Activated T-cell treated with anti-CD3 and anti-CD28 coated beads, Interleukin-2, amount 50 U/mL, for 72 hours (primary cell): ENCODE measurements around the gene RNF144A. TPM values are rescaled to one million over a fixed set of nuclear protein-coding genes. Genes with fewer than 3 reads are reported as not detected.

Experiments
- ATAC-seq, 2 donors: fragments of 150-1000 bp; cut with Tn5 transposase; replicated peaks in 1 of 2; 2 replicates each; pipeline ENCODE4 v1.10.0; 2021; ENCODE audit warnings: moderate library complexity in 2 of 2, mild to moderate bottlenecking in 1 of 2
- DNase-seq, 2 donors: peaks; one replicate each; pipeline ENCODE4 v3.0.0; 2021 to 2022; ENCODE audit warnings: mixed read lengths in 1 of 2
- H3K27ac Mint-ChIP-seq: one replicate; pipeline ENCODE4 v1.8.0; 2022; ENCODE audit warnings: mild to moderate bottlenecking, moderate library complexity, mixed read lengths
- H3K27me3 Mint-ChIP-seq: one replicate; pipeline ENCODE4 v1.8.0; 2022; ENCODE audit warnings: low read depth, mixed read lengths
- H3K36me3 Mint-ChIP-seq, 2 donors: one replicate each; pipeline ENCODE4 v1.8.0; 2022; ENCODE audit warnings: mixed read lengths in 2 of 2, mild to moderate bottlenecking in 1 of 2; ENCODE audit not compliant: insufficient read depth in 2 of 2
- H3K4me1 Mint-ChIP-seq: one replicate; pipeline ENCODE4 v1.8.0; 2022; ENCODE audit warnings: low read depth, mixed read lengths
- H3K4me3 Mint-ChIP-seq, 2 donors: one replicate each; pipeline ENCODE4 v1.8.0; 2022; ENCODE audit warnings: mild to moderate bottlenecking in 2 of 2, mixed read lengths in 2 of 2, moderate library complexity in 2 of 2
- H3K9me3 Mint-ChIP-seq, 2 donors: one replicate each; pipeline ENCODE4 v1.8.0; 2022; ENCODE audit warnings: mixed read lengths in 2 of 2
- total RNA-seq, 2 donors: library from RNA; stranded (reverse); gene quantifications; one replicate each; pipeline ENCODE4 v1.2.3, GENCODE V29; 2022

Gene RNF144A
- total RNA-seq, 2 donors from 2014 or later = 52.1 to 73.9 TPM

DNA sequence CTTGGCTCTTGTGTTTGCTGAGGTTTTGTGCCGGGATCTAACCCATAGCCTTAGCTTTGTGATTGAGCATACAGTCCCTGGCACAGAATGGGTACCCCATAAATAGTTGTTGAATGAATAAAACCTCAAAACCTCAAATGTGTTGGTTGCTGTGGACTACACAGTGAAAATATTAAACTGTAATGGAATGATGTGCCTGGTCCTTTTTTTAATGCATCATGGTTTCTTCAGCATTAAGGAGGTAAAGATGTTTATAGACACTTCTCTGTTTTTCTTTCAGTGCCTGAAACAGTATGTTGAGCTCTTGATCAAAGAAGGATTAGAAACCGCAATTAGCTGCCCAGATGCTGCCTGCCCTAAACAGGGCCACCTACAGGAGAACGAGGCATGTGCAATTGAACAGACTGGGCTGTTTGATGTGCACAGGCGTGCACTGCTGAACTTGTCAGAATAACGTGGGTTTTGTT is 97.0 kb downstream of the RNF144A start:
- ATAC-seq (no peak), DNase-seq (peak in 1 of 2 donors; percentile 8)
- Mint-ChIP-seq H3K4me3 (peak overlapping the region in 1 of 2 donors; percentile 58), H3K9me3 (no peaks in the 10 kb centered on the region), H3K4me1 (peaks cover 33% of the 10 kb centered on the region), H3K27ac (peak overlapping the region; percentile 80), H3K27me3 (no peaks in the 10 kb centered on the region), H3K36me3 (peaks cover 0 to 7% of the 10 kb centered on the region in 2 donors)

DNA sequence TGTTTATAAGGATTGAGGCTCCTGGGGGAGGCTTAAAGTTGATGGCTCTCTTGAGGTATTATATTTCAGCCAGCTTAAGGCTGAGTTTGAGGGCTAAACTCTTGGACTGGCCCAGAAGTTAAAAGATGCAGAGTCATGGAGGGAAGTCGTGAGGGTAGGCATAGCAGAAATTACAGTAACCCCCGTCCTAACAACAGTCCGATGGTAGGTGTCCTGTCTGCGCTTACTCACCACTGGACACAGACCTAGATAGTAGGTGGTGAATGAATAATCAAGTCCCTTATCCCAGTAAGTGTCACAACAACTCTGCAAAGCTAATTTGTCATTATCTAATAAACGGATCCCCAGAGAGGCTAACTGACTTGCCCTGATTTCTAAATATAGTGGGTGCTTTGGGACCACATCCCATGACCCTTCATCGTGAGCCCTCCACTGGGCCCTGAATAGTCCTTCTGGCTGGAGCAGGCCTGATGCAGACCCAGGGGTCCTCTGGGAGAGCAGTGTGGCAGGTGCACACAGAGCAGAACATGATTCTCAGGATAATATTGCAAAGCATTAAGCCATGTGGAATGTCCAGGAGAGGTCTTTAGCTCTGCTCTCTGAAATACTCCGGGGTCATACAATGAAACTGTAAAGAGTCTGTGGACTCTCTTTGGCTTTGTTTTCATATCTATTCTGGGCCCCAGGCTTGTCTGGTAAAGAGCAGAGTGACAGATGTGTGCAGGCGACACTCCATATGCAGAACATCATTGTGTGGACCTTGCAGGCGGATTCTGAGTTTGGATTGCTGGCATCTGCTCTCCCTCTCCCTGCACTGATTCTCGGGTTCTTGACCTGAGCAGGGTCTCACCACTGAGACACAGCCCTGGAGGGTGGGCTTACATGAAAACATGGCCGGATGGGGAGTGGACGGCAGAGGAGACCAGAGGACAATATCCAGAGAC is 98.1 kb downstream of the RNF144A start:
- no peak for ATAC-seq
- peak overlapping the region; percentile 80 for H3K27ac Mint-ChIP-seq

DNA sequence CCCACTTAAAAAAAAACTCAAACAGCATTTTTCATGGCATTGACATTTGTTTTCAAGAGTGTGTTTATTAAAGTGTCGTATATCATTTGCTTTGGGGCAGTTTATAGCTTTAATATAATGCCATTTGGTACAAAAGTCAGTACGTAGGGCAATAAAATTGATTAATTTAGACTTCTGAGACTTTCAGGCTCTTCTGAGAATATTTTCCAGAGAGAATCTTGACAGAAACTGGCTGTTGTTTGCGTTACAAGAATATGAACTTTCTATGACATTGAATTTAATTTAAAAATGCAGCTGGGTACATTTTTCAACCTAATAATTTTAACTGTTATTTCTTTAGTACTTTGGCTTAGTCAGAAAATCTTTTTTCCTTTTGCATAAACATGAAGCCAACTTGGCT is 98.9 kb downstream of the RNF144A start:
- ATAC-seq = no peak
- Mint-ChIP-seq H3K36me3 (peaks cover 0 to 9% of the 10 kb centered on the region in 2 donors), H3K4me1 (peaks cover 33% of the 10 kb centered on the region), H3K9me3 (no peaks in the 10 kb centered on the region), H3K27ac (no peak overlapping the region), H3K4me3 (no peak overlapping the region), H3K27me3 (no peaks in the 10 kb centered on the region)
- no peak for DNase-seq

More for the DNA sequence above, 98.1 kb downstream of the RNF144A start:
- H3K4me1 Mint-ChIP-seq = peaks cover 33% of the 10 kb centered on the region
- H3K9me3 Mint-ChIP-seq = no peaks in the 10 kb centered on the region
- H3K27me3 Mint-ChIP-seq = no peaks in the 10 kb centered on the region
- DNase-seq = no peak
- no peak overlapping the region for H3K4me3 Mint-ChIP-seq
- H3K36me3 Mint-ChIP-seq = peaks cover 0 to 7% of the 10 kb centered on the region in 2 donors

- Mint-ChIP-seq H3K27me3 (no peaks in the 10 kb centered on the region), H3K36me3 (peaks cover 0 to 13% of the 10 kb centered on the region in 2 donors), H3K4me3 (no peak overlapping the region), H3K27ac (no peak overlapping the region), H3K4me1 (peaks cover 29% of the 10 kb centered on the region), H3K9me3 (no peaks in the 10 kb centered on the region)
- ATAC-seq (no peak), DNase-seq (no peak)
Observed at GRCh38 chr2:7016601-7017211, 99.5 kb downstream of the RNF144A start.

- Mint-ChIP-seq H3K9me3 (no peaks in the 10 kb centered on the region), H3K27ac (no peak overlapping the region), H3K4me3 (no peak overlapping the region), H3K27me3 (no peaks in the 10 kb centered on the region), H3K36me3 (peaks cover 0 to 19% of the 10 kb centered on the region in 2 donors), H3K4me1 (peaks cover 22% of the 10 kb centered on the region)
- ATAC-seq (no peak), DNase-seq (no peak)
Observed at GRCh38 chr2:7017671-7018281, 100.6 kb downstream of the RNF144A start.

DNA sequence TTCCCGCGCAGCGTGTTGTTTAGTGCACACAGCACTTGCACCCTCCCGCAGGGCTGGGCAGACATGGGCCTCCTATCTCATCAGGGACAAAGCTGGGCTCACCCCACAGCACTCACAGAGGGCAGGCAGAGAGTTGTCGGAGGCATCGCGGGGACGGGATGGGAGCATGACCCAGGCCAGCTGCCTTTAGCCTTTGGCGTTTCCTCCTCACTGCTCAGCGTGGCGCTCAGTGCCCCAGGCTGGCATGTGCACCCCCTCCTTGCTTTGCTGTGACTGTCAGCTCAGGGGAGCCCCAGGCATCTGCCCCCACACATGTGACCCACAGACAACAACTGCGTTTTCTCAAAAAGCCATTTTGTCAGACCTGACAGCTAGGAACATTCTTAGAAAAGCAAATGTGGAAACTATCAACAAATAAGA is 101.1 kb downstream of the RNF144A start:
- ATAC-seq = no peak
- Mint-ChIP-seq H3K27ac (no peak overlapping the region), H3K36me3 (peaks cover 0 to 19% of the 10 kb centered on the region in 2 donors), H3K4me3 (no peak overlapping the region), H3K4me1 (peaks cover 16% of the 10 kb centered on the region), H3K27me3 (no peaks in the 10 kb centered on the region), H3K9me3 (no peaks in the 10 kb centered on the region)
- DNase-seq = no peak

- H3K4me1 Mint-ChIP-seq = peaks cover 12% of the 10 kb centered on the region
- DNase-seq (no peak), ATAC-seq (no peak)
- no peak overlapping the region for H3K27ac Mint-ChIP-seq
- no peak overlapping the region for H3K4me3 Mint-ChIP-seq
- H3K9me3 Mint-ChIP-seq = no peaks in the 10 kb centered on the region
- no peaks in the 10 kb centered on the region for H3K27me3 Mint-ChIP-seq
- peaks cover 0 to 21% of the 10 kb centered on the region in 2 donors for H3K36me3 Mint-ChIP-seq
Observed at GRCh38 chr2:7018767-7019166, 101.6 kb downstream of the RNF144A start.

GRCh38 chr2:7019191-7019590 is 102.0 kb downstream of the RNF144A start:
- Mint-ChIP-seq H3K4me3 (no peak overlapping the region), H3K27me3 (no peaks in the 10 kb centered on the region), H3K4me1 (peaks cover 7% of the 10 kb centered on the region), H3K9me3 (no peaks in the 10 kb centered on the region), H3K36me3 (peaks cover 0 to 22% of the 10 kb centered on the region in 2 donors), H3K27ac (no peak overlapping the region)
- DNase-seq = no peak
- ATAC-seq = no peak

DNA sequence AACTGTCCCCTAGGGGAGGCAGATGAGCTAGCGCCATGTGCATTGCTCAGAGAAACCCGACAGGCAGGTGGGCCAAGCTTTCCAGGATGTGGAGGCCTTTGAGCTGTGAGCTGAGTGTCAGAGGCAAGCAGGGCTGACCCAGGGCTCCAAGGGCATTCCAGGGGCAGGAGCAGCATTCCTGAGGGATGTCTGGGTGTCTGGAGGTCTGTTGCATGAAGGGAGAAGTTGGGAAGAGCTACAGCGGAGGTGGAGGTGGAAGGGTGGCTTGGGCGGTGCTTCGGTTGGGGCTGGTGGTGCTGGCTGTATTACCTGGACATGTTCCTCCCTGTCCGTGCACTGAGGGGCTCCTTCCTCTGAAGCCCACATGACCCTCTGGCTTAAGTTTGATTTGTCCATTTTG is 102.8 kb downstream of the RNF144A start:
- Mint-ChIP-seq H3K4me3 (no peak overlapping the region), H3K27ac (no peak overlapping the region), H3K9me3 (no peaks in the 10 kb centered on the region), H3K27me3 (no peaks in the 10 kb centered on the region), H3K4me1 (no peaks in the 10 kb centered on the region), H3K36me3 (peaks cover 0 to 17% of the 10 kb centered on the region in 2 donors)
- ATAC-seq (no peak), DNase-seq (no peak)

DNA sequence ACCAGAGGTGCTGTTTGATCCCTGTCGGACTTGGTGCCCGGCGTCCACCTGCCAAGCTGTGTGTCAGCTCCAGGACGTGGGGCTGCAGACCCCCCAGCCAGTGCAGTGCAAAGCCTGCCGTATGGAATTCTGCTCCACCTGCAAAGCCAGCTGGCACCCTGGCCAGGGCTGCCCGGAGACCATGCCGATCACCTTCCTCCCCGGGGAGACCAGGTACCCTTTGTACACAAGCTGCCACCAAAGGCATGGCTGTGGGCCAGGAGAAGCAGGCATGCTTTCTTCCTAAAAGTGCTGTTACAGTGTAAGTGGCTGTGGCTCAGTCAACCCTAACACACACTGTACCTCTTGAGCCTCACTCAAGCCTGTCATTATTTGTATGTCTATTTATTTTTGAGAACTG is 103.3 kb downstream of the RNF144A start:
- Mint-ChIP-seq H3K27ac (no peak overlapping the region), H3K4me3 (no peak overlapping the region), H3K4me1 (no peaks in the 10 kb centered on the region), H3K9me3 (no peaks in the 10 kb centered on the region), H3K27me3 (no peaks in the 10 kb centered on the region), H3K36me3 (peaks cover 0 to 17% of the 10 kb centered on the region in 2 donors)
- ATAC-seq (no peak), DNase-seq (no peak)

DNA sequence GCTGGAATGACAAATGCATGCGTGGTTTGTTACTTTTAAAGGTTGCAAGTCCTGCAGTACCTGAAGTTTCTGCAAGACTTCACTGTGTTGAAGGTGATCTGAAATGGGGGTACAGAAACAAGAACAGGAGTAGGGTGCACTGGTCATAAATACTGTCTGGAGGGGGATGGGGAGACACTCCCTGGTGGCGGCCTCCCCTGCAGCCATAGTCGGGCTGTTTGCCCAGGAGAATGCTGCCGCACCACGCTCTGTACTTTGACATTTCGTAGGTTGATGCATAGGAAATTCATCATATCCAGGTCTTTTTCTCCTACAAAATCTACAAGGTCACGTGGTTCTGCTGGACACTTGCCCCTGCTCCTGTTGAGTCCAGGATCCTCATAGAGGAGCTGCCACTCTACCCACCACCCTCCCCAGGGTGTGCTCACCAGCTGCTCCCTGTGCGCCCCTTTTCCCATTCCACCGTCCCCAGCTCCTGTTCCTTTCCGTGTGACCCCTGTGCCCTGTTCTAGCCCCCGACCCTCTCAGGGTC is 103.8 kb downstream of the RNF144A start:
- Mint-ChIP-seq H3K4me1 (no peaks in the 10 kb centered on the region), H3K9me3 (no peaks in the 10 kb centered on the region), H3K27ac (no peak overlapping the region), H3K4me3 (no peak overlapping the region), H3K27me3 (no peaks in the 10 kb centered on the region), H3K36me3 (peaks cover 0 to 17% of the 10 kb centered on the region in 2 donors)
- DNase-seq = no peak
- no peak for ATAC-seq

- no peak overlapping the region for H3K27ac Mint-ChIP-seq
- peaks cover 0 to 20% of the 10 kb centered on the region in 2 donors for H3K36me3 Mint-ChIP-seq
- no peak overlapping the region for H3K4me3 Mint-ChIP-seq
- no peaks in the 10 kb centered on the region for H3K4me1 Mint-ChIP-seq
- ATAC-seq (no peak), DNase-seq (no peak)
- no peaks in the 10 kb centered on the region for H3K27me3 Mint-ChIP-seq
- H3K9me3 Mint-ChIP-seq = no peaks in the 10 kb centered on the region
Observed at GRCh38 chr2:7022492-7023385, 105.5 kb downstream of the RNF144A start.
